LNCAP (cell line): ENCODE data around the gene ARHGAP10.

Experiments
- CTCF ChIP-seq: fragments of 450-650 bp; IDR thresholded peaks from 2 replicates; pipeline ENCODE4 v1.5.1; 2017; ENCODE audit warnings: mild to moderate bottlenecking

Gene ARHGAP10

GRCh38 chr4:147785129-147785528 lies 53.2 kb downstream of the ARHGAP10 start:
- no peak for TF ChIP-seq CTCF

- TF ChIP-seq CTCF: no peak
Measured at GRCh38 chr4:147786031-147786430, 54.1 kb downstream of the ARHGAP10 start.

- TF ChIP-seq CTCF: no peak
Measured at GRCh38 chr4:147786531-147786930, 54.6 kb downstream of the ARHGAP10 start.

- no peak for TF ChIP-seq CTCF
Measured at GRCh38 chr4:147787204-147787603, 55.3 kb downstream of the ARHGAP10 start.

GRCh38 chr4:147788791-147789190 lies 56.9 kb downstream of the ARHGAP10 start:
- no peak for TF ChIP-seq CTCF

- no peak for TF ChIP-seq CTCF
Measured at GRCh38 chr4:147789596-147789995, 57.7 kb downstream of the ARHGAP10 start.

- no peak for TF ChIP-seq CTCF
Measured at GRCh38 chr4:147790412-147790811, 58.5 kb downstream of the ARHGAP10 start.

GRCh38 chr4:147791341-147791740 lies 59.5 kb downstream of the ARHGAP10 start:
- no peak for TF ChIP-seq CTCF
